Osteoblast (primary cell): ENCODE measurements around the gene ZFP42. TPM values are rescaled to one million over a fixed set of nuclear protein-coding genes. Genes with fewer than 3 reads are reported as not detected.
"Not testable (repeated sequence)": the region's sequence is repeated elsewhere in the genome, so short reads cannot be mapped to it uniquely, and the experiment has no call there.

Source experiments
- DNase-seq: peaks from one replicate; pipeline ENCODE4 v3.0.0; 2011; ENCODE audit warnings: low spot score, mixed read lengths; ENCODE audit not compliant: insufficient read length; ENCODE audit errors: missing footprints
- H2AFZ ChIP-seq: 2 replicates; pipeline ENCODE4 v1.6.0; 2011; ENCODE audit warnings: mild to moderate bottlenecking, low read length
- H3K27ac ChIP-seq: 2 replicates; pipeline ENCODE4 v1.5.1; 2011; ENCODE audit warnings: mild to moderate bottlenecking, low read depth, low read length, moderate library complexity
- H3K27me3 ChIP-seq: 2 replicates; pipeline ENCODE4 v1.6.0; 2012; ENCODE audit warnings: mild to moderate bottlenecking, control low read depth, inconsistent platforms, low read length, moderate library complexity; ENCODE audit not compliant: insufficient read depth
- H3K36me3 ChIP-seq: 2 replicates; pipeline ENCODE4 v1.5.1; 2011; ENCODE audit warnings: mild to moderate bottlenecking, low read length, control low read depth, moderate library complexity; ENCODE audit not compliant: insufficient read depth
- H3K4me1 ChIP-seq: 2 replicates; pipeline ENCODE4 v1.5.1; 2011; ENCODE audit warnings: mild to moderate bottlenecking, low read length, control low read depth, moderate library complexity; ENCODE audit not compliant: insufficient read depth
- H3K4me2 ChIP-seq: 2 replicates; pipeline ENCODE4 v1.6.0; 2011; ENCODE audit warnings: mild to moderate bottlenecking, low read length; ENCODE audit not compliant: insufficient read depth
- H3K4me3 ChIP-seq: fragments of 200-600 bp; sonication (generic); 3 replicates; pipeline ENCODE4 v1.5.1; 2012; ENCODE audit warnings: mild to moderate bottlenecking, low read length, inconsistent platforms; ENCODE audit not compliant: insufficient read depth
- H3K79me2 ChIP-seq: 2 replicates; pipeline ENCODE4 v1.6.0; 2012; ENCODE audit warnings: mild to moderate bottlenecking, low read length, control low read depth, inconsistent platforms; ENCODE audit not compliant: insufficient read depth
- H3K9me3 ChIP-seq: 2 replicates; pipeline ENCODE4 v1.5.1; 2011; ENCODE audit warnings: low read depth, low read length, control low read depth
- H4K20me1 ChIP-seq: 2 replicates; pipeline ENCODE4 v1.6.0; 2012; ENCODE audit warnings: mild to moderate bottlenecking, low read length, control low read depth; ENCODE audit not compliant: insufficient read depth
- CTCF ChIP-seq: IDR thresholded peaks from 2 replicates; pipeline ENCODE4 v1.5.1; 2011; ENCODE audit warnings: mild to moderate bottlenecking, low read depth, low read length, moderate library complexity; ENCODE audit errors: extremely low read depth
- total RNA-seq: library from RNA; depleted of rRNA; stranded (reverse); fragments of >200 nt; gene quantifications from 2 replicates; pipeline ENCODE4 v1.2.3, GENCODE V29; 2012

The ZFP42 gene
- total RNA-seq, 1 donor: not detected

- Histone ChIP-seq H3K4me3 (no peak overlapping the region), H3K4me1 (no peaks in the 10 kb centered on the region), H2AFZ (no peak overlapping the region), H3K4me2 (no peak overlapping the region), H4K20me1 (no peaks in the 10 kb centered on the region), H3K27me3 (no peaks in the 10 kb centered on the region), H3K27ac (no peak overlapping the region), H3K36me3 (no peaks in the 10 kb centered on the region), H3K9me3 (no peaks in the 10 kb centered on the region), H3K79me2 (no peaks in the 10 kb centered on the region)
- DNase-seq: no peak
- TF ChIP-seq CTCF: no peak
Measured at GRCh38 chr4:188043154-188043553, 47.6 kb downstream of the ZFP42 start.

- H3K36me3 ChIP-seq, H2AFZ ChIP-seq, DNase-seq, H4K20me1 ChIP-seq, H3K79me2 ChIP-seq, H3K4me3 ChIP-seq, H3K4me2 ChIP-seq, H3K27ac ChIP-seq, H3K27me3 ChIP-seq, H3K9me3 ChIP-seq, H3K4me1 ChIP-seq: not testable (repeated sequence)
Measured at GRCh38 chr4:188045461-188045860, 49.9 kb downstream of the ZFP42 start.

- Histone ChIP-seq H3K4me3 (no peak overlapping the region), H3K79me2 (no peaks in the 10 kb centered on the region), H2AFZ (no peak overlapping the region), H4K20me1 (no peaks in the 10 kb centered on the region), H3K36me3 (no peaks in the 10 kb centered on the region), H3K4me2 (no peak overlapping the region), H3K27ac (no peak overlapping the region), H3K9me3 (no peaks in the 10 kb centered on the region), H3K4me1 (no peaks in the 10 kb centered on the region), H3K27me3 (no peaks in the 10 kb centered on the region)
- DNase-seq: no peak
- no peak for TF ChIP-seq CTCF
Measured at GRCh38 chr4:188046657-188047056, 51.1 kb downstream of the ZFP42 start.

- Histone ChIP-seq H4K20me1 (no peaks in the 10 kb centered on the region), H3K4me1 (no peaks in the 10 kb centered on the region), H3K27ac (no peak overlapping the region), H3K27me3 (no peaks in the 10 kb centered on the region), H2AFZ (no peak overlapping the region), H3K36me3 (no peaks in the 10 kb centered on the region), H3K79me2 (no peaks in the 10 kb centered on the region), H3K4me3 (no peak overlapping the region), H3K9me3 (no peaks in the 10 kb centered on the region), H3K4me2 (no peak overlapping the region)
- no peak for TF ChIP-seq CTCF
- DNase-seq: no peak
Measured at GRCh38 chr4:188053302-188053701, 57.7 kb downstream of the ZFP42 start.

Other genes with a start within 250 kb of the ZFP42 start
- under 0.01 TPM in 1 of 2 replicates, not detected in the other for gene TRIML2, start 113.8 kb downstream of the ZFP42 start, total RNA-seq
- not detected in 2 replicates for gene TRIML1, start 143.7 kb downstream of the ZFP42 start, total RNA-seq